Astrocyte of the spinal cord (primary cell): ENCODE measurements around the gene IGSF9B.

Source experiments
- DNase-seq: peaks from one replicate; pipeline ENCODE4 v3.0.0; 2011; ENCODE audit warnings: low read depth, low spot score
- H3K4me3 ChIP-seq: 2 replicates; pipeline ENCODE4 v1.5.1; 2011; ENCODE audit warnings: low read depth, mild to moderate bottlenecking, low read length, moderate library complexity
- in situ Hi-C: cut with HindIII; loops from 2 replicates; pipeline ENCODE4 v1.10.0; 2017; ENCODE audit warnings: low sequenced_read_pairs
- TF ChIP-seq, protein P1 (sequence below): IDR thresholded peaks from 2 replicates; pipeline ENCODE4 v1.5.1; 2012; ENCODE audit warnings: low read depth, mild to moderate bottlenecking, low read length, inconsistent platforms

Gene IGSF9B

GRCh38 chr11:133895551-133895950, 61.2 kb downstream of the IGSF9B start:
- in situ Hi-C loops, result no loop called here
- no peak overlapping the region for H3K4me3 ChIP-seq
- no peak for DNase-seq
- TF ChIP-seq, protein P1, sequence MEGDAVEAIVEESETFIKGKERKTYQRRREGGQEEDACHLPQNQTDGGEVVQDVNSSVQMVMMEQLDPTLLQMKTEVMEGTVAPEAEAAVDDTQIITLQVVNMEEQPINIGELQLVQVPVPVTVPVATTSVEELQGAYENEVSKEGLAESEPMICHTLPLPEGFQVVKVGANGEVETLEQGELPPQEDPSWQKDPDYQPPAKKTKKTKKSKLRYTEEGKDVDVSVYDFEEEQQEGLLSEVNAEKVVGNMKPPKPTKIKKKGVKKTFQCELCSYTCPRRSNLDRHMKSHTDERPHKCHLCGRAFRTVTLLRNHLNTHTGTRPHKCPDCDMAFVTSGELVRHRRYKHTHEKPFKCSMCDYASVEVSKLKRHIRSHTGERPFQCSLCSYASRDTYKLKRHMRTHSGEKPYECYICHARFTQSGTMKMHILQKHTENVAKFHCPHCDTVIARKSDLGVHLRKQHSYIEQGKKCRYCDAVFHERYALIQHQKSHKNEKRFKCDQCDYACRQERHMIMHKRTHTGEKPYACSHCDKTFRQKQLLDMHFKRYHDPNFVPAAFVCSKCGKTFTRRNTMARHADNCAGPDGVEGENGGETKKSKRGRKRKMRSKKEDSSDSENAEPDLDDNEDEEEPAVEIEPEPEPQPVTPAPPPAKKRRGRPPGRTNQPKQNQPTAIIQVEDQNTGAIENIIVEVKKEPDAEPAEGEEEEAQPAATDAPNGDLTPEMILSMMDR, result no peak

DNA sequence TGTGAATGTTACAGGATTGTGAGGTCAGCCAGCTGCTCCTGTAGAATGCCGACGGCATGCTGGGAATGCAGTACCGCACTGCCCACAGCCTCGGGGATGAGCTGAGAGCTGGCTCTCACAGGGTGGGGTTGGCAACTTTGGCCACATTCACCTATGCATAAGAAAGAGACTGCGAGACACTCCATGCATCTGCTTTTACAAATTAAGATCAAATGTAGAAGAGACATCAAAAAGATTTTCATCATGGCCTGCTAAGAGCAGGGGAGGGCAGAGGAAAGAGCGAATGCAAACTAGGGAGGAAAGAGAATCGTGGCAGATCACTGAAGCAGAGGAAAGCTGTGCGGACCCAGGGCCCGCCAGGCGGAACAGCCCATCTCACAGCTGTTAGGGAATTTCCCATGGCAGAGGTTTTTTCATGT, 61.7 kb downstream of the IGSF9B start:
- H3K4me3 ChIP-seq, result no peak overlapping the region
- no peak for DNase-seq
- TF ChIP-seq, protein P1, result no peak
- in situ Hi-C loops, result no loop called here

DNA sequence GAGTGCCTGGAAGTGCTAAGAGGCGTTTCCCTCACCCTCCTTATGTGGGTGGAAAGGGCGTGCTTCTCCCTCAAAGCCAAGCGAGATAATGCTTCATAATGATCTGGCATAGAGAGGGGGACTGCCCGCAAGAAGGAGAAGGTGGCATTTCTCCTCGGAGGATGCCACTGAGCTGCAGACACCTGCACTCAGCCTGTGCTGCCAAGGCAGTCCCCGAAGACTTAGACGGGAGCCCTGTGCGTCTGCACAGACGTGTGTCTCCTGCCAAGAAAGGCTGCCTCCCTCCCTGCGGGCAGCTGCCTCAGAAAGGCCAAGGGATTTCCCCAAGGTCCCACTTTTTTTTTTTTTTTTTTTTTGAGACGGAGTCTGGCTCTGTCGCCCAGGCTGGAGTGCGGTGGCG, 63.4 kb downstream of the IGSF9B start:
- in situ Hi-C loops, result no loop called here
- H3K4me3 ChIP-seq, result no peak overlapping the region

GRCh38 chr11:133892584-133893380, 64.0 kb downstream of the IGSF9B start:
- in situ Hi-C loops, result no loop called here
- H3K4me3 ChIP-seq, result no peak overlapping the region
- DNase-seq, result no peak
- TF ChIP-seq, protein P1, result no peak

More for the DNA sequence above, 63.4 kb downstream of the IGSF9B start:
- TF ChIP-seq, protein P1, result no peak
- DNase-seq, result no peak

GRCh38 chr11:133892126-133892525, 64.6 kb downstream of the IGSF9B start:
- DNase-seq, result no peak
- in situ Hi-C loops, result no loop called here

GRCh38 chr11:133889893-133890292, 66.9 kb downstream of the IGSF9B start:
- in situ Hi-C loops, result no loop called here
- H3K4me3 ChIP-seq, result no peak overlapping the region
- no peak for DNase-seq
- TF ChIP-seq, protein P1, result no peak

More at GRCh38 chr11:133892126-133892525, 64.6 kb downstream of the IGSF9B start:
- TF ChIP-seq, protein P1, result no peak
- no peak overlapping the region for H3K4me3 ChIP-seq
